ENCODE data around the gene TAS1R1.

- TF ChIP-seq CTCF (IDR thresholded peaks at IDR 0.05) (no peak), POLR2A (IDR thresholded peaks at IDR 0.05) (no peak)
Observed at GRCh38 chr1:6547301-6547700, 7.8 kb upstream of the TAS1R1 start.
